DOHH2 (cell line): Measurements from ENCODE around the gene RALGDS.

ENCODE experiments used
- H3F3A ChIP-seq: fragments of 200-600 bp; sonication (generic), shearing (Covaris generic); 2 replicates; pipeline ENCODE4 v1.6.0; 2016; ENCODE audit warnings: antibody characterized with exemption, mild to moderate bottlenecking; ENCODE audit not compliant: control insufficient read depth, insufficient read depth
- H3K27ac ChIP-seq: fragments of 200-600 bp; sonication (generic); 2 replicates; pipeline ENCODE4 v1.5.1; 2014; ENCODE audit warnings: low read depth, mild to moderate bottlenecking, low read length, moderate library complexity
- H3K27me3 ChIP-seq: fragments of 200-600 bp; sonication (generic); 2 replicates; pipeline ENCODE4 v1.6.1; 2014; ENCODE audit warnings: mild to moderate bottlenecking, low read length, mixed read lengths; ENCODE audit not compliant: control insufficient read depth
- H3K36me3 ChIP-seq: fragments of 200-600 bp; sonication (generic); 2 replicates; pipeline ENCODE4 v1.6.1; 2014; ENCODE audit warnings: mild to moderate bottlenecking, low read length, moderate library complexity, mixed read lengths; ENCODE audit not compliant: control insufficient read depth
- H3K4me1 ChIP-seq: fragments of 200-600 bp; sonication (generic); 2 replicates; pipeline ENCODE4 v1.6.1; 2014; ENCODE audit warnings: mild to moderate bottlenecking, low read length, mixed read lengths; ENCODE audit not compliant: control insufficient read depth
- H3K4me2 ChIP-seq: fragments of 200-600 bp; sonication (generic); 2 replicates; pipeline ENCODE4 v1.6.0; 2014; ENCODE audit warnings: mild to moderate bottlenecking, low read length, moderate library complexity
- H3K4me3 ChIP-seq: fragments of 200-600 bp; sonication (generic); 2 replicates; pipeline ENCODE4 v1.5.1; 2014; ENCODE audit warnings: mild to moderate bottlenecking, low read length, mixed read lengths
- H3K79me2 ChIP-seq: fragments of 200-600 bp; sonication (generic); 2 replicates; pipeline ENCODE4 v1.6.1; 2014; ENCODE audit warnings: mild to moderate bottlenecking, low read length, mixed read lengths; ENCODE audit not compliant: control insufficient read depth
- H3K9me2 ChIP-seq: fragments of 200-600 bp; sonication (generic); replicated peaks from 2 replicates; pipeline ENCODE4 v1.6.1; 2014; ENCODE audit warnings: mild to moderate bottlenecking, low read length, mixed read lengths; ENCODE audit not compliant: control insufficient read depth
- H3K9me3 ChIP-seq: fragments of 200-600 bp; sonication (generic); 2 replicates; pipeline ENCODE4 v1.6.1; 2014; ENCODE audit warnings: antibody characterized with exemption, low read length, mixed read lengths; ENCODE audit not compliant: control insufficient read depth, insufficient read depth
- H4K20me1 ChIP-seq: fragments of 200-600 bp; sonication (generic); 2 replicates; pipeline ENCODE4 v1.6.0; 2014; ENCODE audit warnings: low read depth, mild to moderate bottlenecking, antibody characterized with exemption, low read length, moderate library complexity; ENCODE audit not compliant: control insufficient read depth, insufficient read depth
- EZH2phosphoT487 ChIP-seq: fragments of 200-600 bp; sonication (generic); IDR thresholded peaks from 2 replicates; pipeline ENCODE4 v1.6.1; 2017; ENCODE audit warnings: borderline replicate concordance, mild to moderate bottlenecking, antibody characterized with exemption, low read length, moderate library complexity, mixed read lengths
- TF ChIP-seq, protein P1 (sequence below): fragments of 200-600 bp; sonication (generic); IDR thresholded peaks from one replicate; pipeline ENCODE4 v1.5.1; 2014; ENCODE audit warnings: antibody characterized with exemption, mild to moderate bottlenecking, low read depth, low read length; ENCODE audit not compliant: poor library complexity, severe bottlenecking

RALGDS gene

DNA sequence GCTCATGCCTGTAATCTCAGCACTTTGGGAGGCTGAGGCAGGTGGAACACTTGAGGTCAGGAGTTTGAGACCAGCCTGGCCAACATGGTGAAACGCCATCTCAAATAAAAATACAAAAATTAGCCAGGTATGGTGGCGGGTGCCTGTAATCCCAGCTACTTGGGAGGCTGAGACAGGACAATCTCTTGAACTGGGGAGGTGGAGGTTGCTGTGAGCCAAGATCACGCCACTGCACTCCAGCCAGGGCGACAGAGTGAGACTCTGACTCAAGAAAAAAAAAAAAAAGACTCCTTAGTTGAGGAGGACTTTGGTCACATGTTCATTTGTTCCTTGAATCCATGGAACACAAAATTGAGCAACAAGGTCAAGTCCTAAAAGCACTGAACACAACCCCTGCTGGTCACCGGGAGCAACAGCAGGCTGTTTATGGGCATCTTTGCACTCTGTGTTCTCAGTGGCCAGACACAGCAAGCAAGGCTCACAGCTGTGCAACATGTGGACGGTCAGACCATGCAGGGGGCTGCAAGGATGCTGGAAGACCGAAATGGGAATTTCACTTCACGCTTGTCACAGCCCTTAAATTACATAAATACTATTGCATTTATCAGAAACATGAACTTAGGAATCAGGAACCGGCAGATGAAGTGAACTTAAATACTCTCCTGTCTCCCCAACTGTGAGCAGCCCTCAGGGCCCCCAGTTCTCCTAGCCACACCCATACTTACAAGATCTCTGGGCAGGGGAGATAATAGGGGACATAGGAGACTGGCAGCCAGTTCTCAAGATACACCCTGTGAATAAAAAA is 39.9 kb upstream of the RALGDS start:
- Histone ChIP-seq H3K9me2 (no peaks in the 10 kb centered on the region), H3K36me3 (0 out of 2 replicates have a peak, but pooled peaks cover 3% of the 10 kb centered on the region), H3K27ac (no peak overlapping the region), H3K4me1 (peaks cover 16% of the 10 kb centered on the region), H3F3A (no peaks in the 10 kb centered on the region), H3K9me3 (no peaks in the 10 kb centered on the region), H4K20me1 (no peaks in the 10 kb centered on the region), H3K27me3 (0 out of 2 replicates have a peak, but pooled peaks cover 2% of the 10 kb centered on the region), H3K4me2 (no peak overlapping the region), H3K79me2 (no peaks in the 10 kb centered on the region), H3K4me3 (no peak overlapping the region)
- TF ChIP-seq, protein P1, sequence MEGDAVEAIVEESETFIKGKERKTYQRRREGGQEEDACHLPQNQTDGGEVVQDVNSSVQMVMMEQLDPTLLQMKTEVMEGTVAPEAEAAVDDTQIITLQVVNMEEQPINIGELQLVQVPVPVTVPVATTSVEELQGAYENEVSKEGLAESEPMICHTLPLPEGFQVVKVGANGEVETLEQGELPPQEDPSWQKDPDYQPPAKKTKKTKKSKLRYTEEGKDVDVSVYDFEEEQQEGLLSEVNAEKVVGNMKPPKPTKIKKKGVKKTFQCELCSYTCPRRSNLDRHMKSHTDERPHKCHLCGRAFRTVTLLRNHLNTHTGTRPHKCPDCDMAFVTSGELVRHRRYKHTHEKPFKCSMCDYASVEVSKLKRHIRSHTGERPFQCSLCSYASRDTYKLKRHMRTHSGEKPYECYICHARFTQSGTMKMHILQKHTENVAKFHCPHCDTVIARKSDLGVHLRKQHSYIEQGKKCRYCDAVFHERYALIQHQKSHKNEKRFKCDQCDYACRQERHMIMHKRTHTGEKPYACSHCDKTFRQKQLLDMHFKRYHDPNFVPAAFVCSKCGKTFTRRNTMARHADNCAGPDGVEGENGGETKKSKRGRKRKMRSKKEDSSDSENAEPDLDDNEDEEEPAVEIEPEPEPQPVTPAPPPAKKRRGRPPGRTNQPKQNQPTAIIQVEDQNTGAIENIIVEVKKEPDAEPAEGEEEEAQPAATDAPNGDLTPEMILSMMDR = peak; percentile 72
- no peak for TF ChIP-seq EZH2phosphoT487

DNA sequence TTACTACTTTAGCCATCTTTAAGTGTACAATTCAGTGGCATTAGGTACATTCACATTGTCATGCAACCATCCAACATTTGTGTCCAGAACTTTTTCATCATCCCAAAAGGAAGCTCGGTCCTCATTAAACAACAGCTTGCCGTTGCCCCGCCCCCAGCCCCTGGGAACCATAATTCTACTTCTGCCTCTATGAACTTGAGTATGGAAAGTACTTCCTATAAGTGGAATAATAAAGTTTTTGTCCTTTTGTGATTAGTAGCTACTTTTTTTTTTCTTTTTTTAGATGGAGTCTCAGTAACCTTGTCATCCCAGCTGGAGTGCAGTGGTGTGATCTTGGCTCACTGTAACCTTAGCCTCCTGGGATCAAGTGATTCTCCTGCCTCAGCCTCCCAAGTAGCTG is 37.7 kb upstream of the RALGDS start:
- Histone ChIP-seq H3K36me3 (0 out of 2 replicates have a peak, but pooled peaks cover 3% of the 10 kb centered on the region), H3K27ac (no peak overlapping the region), H3K4me3 (no peak overlapping the region), H4K20me1 (no peaks in the 10 kb centered on the region), H3K4me1 (peaks cover 13% of the 10 kb centered on the region; the same call in 1 of the 2 replicates), H3F3A (no peaks in the 10 kb centered on the region), H3K27me3 (no peaks in the 10 kb centered on the region), H3K79me2 (no peaks in the 10 kb centered on the region), H3K4me2 (no peak overlapping the region), H3K9me3 (no peaks in the 10 kb centered on the region), H3K9me2 (no peaks in the 10 kb centered on the region)
- TF ChIP-seq, protein P1 = no peak
- TF ChIP-seq EZH2phosphoT487 = no peak

DNA sequence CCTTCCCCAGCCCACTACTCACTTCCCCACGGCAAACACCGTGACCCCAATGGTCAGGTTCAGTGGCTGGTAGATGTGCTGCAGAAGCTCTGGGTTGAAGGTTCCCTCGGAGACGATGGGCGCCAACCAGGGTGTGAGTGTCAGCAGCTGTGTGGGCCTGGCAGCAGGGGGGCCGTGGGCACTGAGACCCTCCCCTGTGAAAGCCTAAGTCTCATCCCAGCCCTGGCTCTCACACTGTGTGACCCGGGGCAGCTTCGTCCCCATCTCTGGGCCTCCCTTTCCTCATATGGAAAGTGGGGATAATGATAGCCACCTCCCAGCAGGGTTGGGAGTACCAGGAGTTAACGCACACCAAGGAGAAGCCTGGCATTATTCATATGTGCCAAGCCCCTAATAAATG is 34.1 kb upstream of the RALGDS start:
- TF ChIP-seq, protein P1 = no peak
- TF ChIP-seq EZH2phosphoT487 = no peak
- Histone ChIP-seq H4K20me1 (no peaks in the 10 kb centered on the region), H3K36me3 (no peaks in the 10 kb centered on the region)

More for the DNA sequence above, 34.1 kb upstream of the RALGDS start:
- H3K9me3 ChIP-seq = no peaks in the 10 kb centered on the region
- no peak overlapping the region for H3K4me2 ChIP-seq
- H3K27me3 ChIP-seq = no peaks in the 10 kb centered on the region
- H3K4me1 ChIP-seq = peaks cover 3% of the 10 kb centered on the region; the same call in 1 of the 2 replicates
- H3F3A ChIP-seq = no peaks in the 10 kb centered on the region
- no peaks in the 10 kb centered on the region for H3K9me2 ChIP-seq
- no peaks in the 10 kb centered on the region for H3K79me2 ChIP-seq
- no peak overlapping the region for H3K4me3 ChIP-seq
- H3K27ac ChIP-seq = no peak overlapping the region
